Measurements from ENCODE around the gene MATN4. TPM values are rescaled to one million over a fixed set of nuclear protein-coding genes. Genes with fewer than 3 reads are reported as not detected.
A peak's percentile ranks its signal among the peaks of the same experiment; 100 is the strongest.
"Not testable (repeated sequence)": the region's sequence is repeated elsewhere in the genome, so short reads cannot be mapped to it uniquely, and the experiment has no call there.

Gene MATN4
- total RNA-seq, result not detected

- H3K4me1 ChIP-seq, result peaks cover 18% of the 10 kb centered on the region
- no peaks in the 10 kb centered on the region for H3K9me3 ChIP-seq
- no peak for DNase-seq (ENCODE audit: extremely low spot score in 2 of 2)
- no peak within 1 kb of the TSS for H3K4me3 ChIP-seq
- no peak for TF ChIP-seq POLR2A (IDR thresholded peaks at IDR 0.05)
- no peak for TF ChIP-seq CTCF (IDR thresholded peaks at IDR 0.05)
- TF ChIP-seq POLR2AphosphoS5 (IDR thresholded peaks at IDR 0.05; ENCODE audit: insufficient read depth in 1 of 2, low read depth in 1 of 2), result no peak
- H3K36me3 ChIP-seq, result no peaks in the 10 kb centered on the region
- no peaks in the 10 kb centered on the region for H3K27me3 ChIP-seq
- H3K27ac ChIP-seq, result no peak within 1 kb of the TSS
- intact Hi-C loops (cut with DNase I), result no loop called here
Observed at GRCh38 chr20:45308117-45308778, at the start of gene MATN4. Gene MATN4 (minus strand): TSS chr20:45308299. CDS start chr20:45305582, 2,717 bp downstream.

GRCh38 chr20:45355209-45356084, 47.3 kb upstream of the MATN4 start:
- Histone ChIP-seq H3K4me3 (no peak overlapping the region), H3K27ac (peak overlapping the region; percentile 18), H3K36me3 (no peaks in the 10 kb centered on the region), H3K9me3 (no peaks in the 10 kb centered on the region), H3K27me3 (no peaks in the 10 kb centered on the region), H3K4me1 (peaks cover 23% of the 10 kb centered on the region)
- TF ChIP-seq POLR2AphosphoS5 (IDR thresholded peaks at IDR 0.05; ENCODE audit: insufficient read depth in 1 of 2, low read depth in 1 of 2) (peak in 1 of 2 donors; percentile 19), POLR2A (IDR thresholded peaks at IDR 0.05) (no peak)
- intact Hi-C loops (cut with DNase I), result loop anchor here (5.0 kb wide), 1 partner anchor 92 kb away; no protein-coding TSS in a partner anchor
- no peak for DNase-seq (ENCODE audit: extremely low spot score in 2 of 2)

GRCh38 chr20:45354423-45355208, 46.5 kb upstream of the MATN4 start:
- Histone ChIP-seq H3K27ac (no peak overlapping the region), H3K27me3 (no peaks in the 10 kb centered on the region), H3K4me3 (no peak overlapping the region), H3K9me3 (no peaks in the 10 kb centered on the region), H3K36me3 (no peaks in the 10 kb centered on the region), H3K4me1 (peaks cover 23% of the 10 kb centered on the region)
- intact Hi-C loops (cut with DNase I), result loop anchor here (5.0 kb wide), 1 partner anchor 93 kb away; no protein-coding TSS in a partner anchor
- TF ChIP-seq POLR2AphosphoS5 (IDR thresholded peaks at IDR 0.05; ENCODE audit: insufficient read depth in 1 of 2, low read depth in 1 of 2) (no peak), CTCF (IDR thresholded peaks at IDR 0.05) (no peak), POLR2A (IDR thresholded peaks at IDR 0.05) (no peak)
- DNase-seq (ENCODE audit: extremely low spot score in 2 of 2), result no peak

- H3K4me1 ChIP-seq, result peaks cover 17% of the 10 kb centered on the region
- no peak overlapping the region for H3K27ac ChIP-seq
- intact Hi-C loops (cut with DNase I), result no loop called here
- no peak for TF ChIP-seq CTCF (IDR thresholded peaks at IDR 0.05)
- no peak for TF ChIP-seq POLR2AphosphoS5 (IDR thresholded peaks at IDR 0.05; ENCODE audit: insufficient read depth in 1 of 2, low read depth in 1 of 2)
- no peak for TF ChIP-seq POLR2A (IDR thresholded peaks at IDR 0.05)
- no peaks in the 10 kb centered on the region for H3K9me3 ChIP-seq
- no peaks in the 10 kb centered on the region for H3K27me3 ChIP-seq
- no peak overlapping the region for H3K4me3 ChIP-seq
- no peaks in the 10 kb centered on the region for H3K36me3 ChIP-seq
- DNase-seq (ENCODE audit: extremely low spot score in 2 of 2), result no peak
Observed at GRCh38 chr20:45353746-45354145, 45.6 kb upstream of the MATN4 start.

- no peak for TF ChIP-seq POLR2AphosphoS5 (IDR thresholded peaks at IDR 0.05; ENCODE audit: insufficient read depth in 1 of 2, low read depth in 1 of 2)
- TF ChIP-seq CTCF (IDR thresholded peaks at IDR 0.05), result no peak
- no peak for TF ChIP-seq POLR2A (IDR thresholded peaks at IDR 0.05)
- no peaks in the 10 kb centered on the region for H3K27me3 ChIP-seq
- H3K4me3 ChIP-seq, result no peak overlapping the region
- peaks cover 11% of the 10 kb centered on the region for H3K4me1 ChIP-seq
- H3K9me3 ChIP-seq, result no peaks in the 10 kb centered on the region
- DNase-seq (ENCODE audit: extremely low spot score in 2 of 2), result no peak
- intact Hi-C loops (cut with DNase I), result no loop called here
- H3K36me3 ChIP-seq, result no peaks in the 10 kb centered on the region
- no peak overlapping the region for H3K27ac ChIP-seq
Observed at GRCh38 chr20:45352729-45353128, 44.6 kb upstream of the MATN4 start.

- H3K9me3 ChIP-seq; DNase-seq (ENCODE audit: extremely low spot score in 2 of 2); intact Hi-C loops (cut with DNase I); H3K27me3 ChIP-seq; H3K27ac ChIP-seq; H3K4me3 ChIP-seq; H3K36me3 ChIP-seq: not testable (repeated sequence)
- peaks cover 26% of the 10 kb centered on the region for H3K4me1 ChIP-seq
Observed at GRCh38 chr20:45350795-45351194, 42.7 kb upstream of the MATN4 start.

All from vagina (tissue), 2 donors.